ENCODE results near the gene IP6K3.

- TF ChIP-seq YY1 (IDR thresholded peaks at IDR 0.05; ENCODE audit: insufficient read depth, insufficient read length) (no peak), SUZ12 (IDR thresholded peaks at IDR 0.05; ENCODE audit: extremely low read depth, insufficient read depth, insufficient read length) (no peak), ZNF274 (IDR thresholded peaks at IDR 0.05; ENCODE audit: low read depth, low read length) (no peak)
Observed at GRCh38 chr6:33747823-33748222, 1.1 kb upstream of the IP6K3 start.
